IMR-90 (cell line): Measurements from ENCODE around the gene TRIAP1. TPM values are rescaled to one million over a fixed set of nuclear protein-coding genes. Genes with fewer than 3 reads are reported as not detected.

Source experiments
- ATAC-seq: fragments of 200-7000 bp; cut with Tn5 transposase; 2 replicates; pipeline ENCODE4 v1.9.1; 2020; ENCODE audit warnings: low read depth, mild to moderate bottlenecking, moderate library complexity
- BruUV-seq: library from RNA; stranded (reverse); fragments of 400-500 nt; replicated peaks from 2 replicates; lab custom pipeline; 2021; lab: Mats Ljungman, UMichigan
- CTCF ChIA-PET: fragments of 300-600 bp; formaldehyde crosslinking; extraction: SDS; loops from one replicate; lab custom pipeline; 2021; ENCODE audit warnings: antibody characterized with exemption; lab: Yijun Ruan, JAX
- POLR2A ChIA-PET: fragments of 300-600 bp; sonication (Branson Sonifier 250); formaldehyde crosslinking; loops from one replicate; lab custom pipeline; 2022; ENCODE audit warnings: antibody characterized with exemption; ENCODE audit not compliant: unreplicated experiment; lab: Charles Lee
- DNase-seq: peaks from one replicate; pipeline ENCODE4 v3.0.0; 2013
- H2AFZ ChIP-seq: replicated peaks from 2 replicates; pipeline ENCODE3; 2013; ENCODE audit warnings: low read length, mild to moderate bottlenecking; ENCODE audit not compliant: poor library complexity
- H2AK5ac ChIP-seq: 2 replicates; pipeline ENCODE4 v1.6.1; 2013; ENCODE audit warnings: low read depth, low read length, inconsistent platforms
- H2AK9ac ChIP-seq: replicated peaks from 2 replicates; pipeline ENCODE3; 2013; ENCODE audit warnings: mild to moderate bottlenecking, low read depth, low read length, moderate library complexity; ENCODE audit not compliant: poor library complexity
- H2BK120ac ChIP-seq: 2 replicates; pipeline ENCODE4 v1.6.1; 2013; ENCODE audit warnings: low read depth, low read length, inconsistent platforms
- H2BK15ac ChIP-seq: 3 replicates; pipeline ENCODE4 v1.6.1; 2013; ENCODE audit warnings: low read depth, low read length, inconsistent platforms
- H2BK20ac ChIP-seq: 2 replicates; pipeline ENCODE4 v1.6.1; 2013; ENCODE audit warnings: low read depth, mild to moderate bottlenecking, inconsistent platforms, low read length, moderate library complexity
- H2BK5ac ChIP-seq: 2 replicates; pipeline ENCODE4 v1.6.1; 2013; ENCODE audit warnings: mild to moderate bottlenecking, low read depth, low read length, inconsistent platforms; ENCODE audit not compliant: poor library complexity, severe bottlenecking
- H3K14ac ChIP-seq: replicated peaks from 2 replicates; pipeline ENCODE4 v1.6.1; 2013; ENCODE audit warnings: low read depth, low read length, inconsistent platforms
- H3K18ac ChIP-seq: 2 replicates; pipeline ENCODE4 v1.6.1; 2013; ENCODE audit warnings: low read depth, low read length, control low read depth
- H3K23ac ChIP-seq: 2 replicates; pipeline ENCODE4 v1.6.1; 2013; ENCODE audit warnings: low read depth, low read length, inconsistent platforms
- H3K27ac ChIP-seq: 2 replicates; pipeline ENCODE4 v1.5.1; 2013; ENCODE audit warnings: mild to moderate bottlenecking, control low read depth, low read length; ENCODE audit not compliant: insufficient read depth
- H3K27me3 ChIP-seq: 2 replicates; pipeline ENCODE4 v1.6.1; 2013; ENCODE audit warnings: low read length; ENCODE audit not compliant: control insufficient read depth, insufficient read depth
- H3K36me3 ChIP-seq: 2 replicates; pipeline ENCODE4 v1.6.1; 2013; ENCODE audit warnings: low read length, mixed read lengths; ENCODE audit not compliant: control insufficient read depth, insufficient read depth
- H3K4ac ChIP-seq: 2 replicates; pipeline ENCODE4 v1.6.1; 2013; ENCODE audit warnings: low read depth, low read length, inconsistent platforms
- H3K4me1 ChIP-seq: 2 replicates; pipeline ENCODE4 v1.6.1; 2013; ENCODE audit warnings: low read length, mixed read lengths; ENCODE audit not compliant: control insufficient read depth, insufficient read depth
- H3K4me2 ChIP-seq: 2 replicates; pipeline ENCODE4 v1.6.1; 2013; ENCODE audit warnings: low read depth, mild to moderate bottlenecking, control low read depth, low read length, moderate library complexity
- H3K4me3 ChIP-seq: 2 replicates; pipeline ENCODE4 v1.5.1; 2013; ENCODE audit warnings: low read depth, mild to moderate bottlenecking, control low read depth, low read length, moderate library complexity; ENCODE audit not compliant: insufficient read depth
- H3K56ac ChIP-seq: 2 replicates; pipeline ENCODE4 v1.6.1; 2013; ENCODE audit warnings: low read length, inconsistent platforms; ENCODE audit not compliant: insufficient read depth; ENCODE audit errors: extremely low read depth
- H3K79me1 ChIP-seq, 2 experiments: 2 replicates each; pipeline ENCODE4 v1.6.1; 2013; ENCODE audit warnings: low read length in 2 of 2, inconsistent platforms in 1 of 2, low read depth in 1 of 2
- H3K9ac ChIP-seq: 2 replicates; pipeline ENCODE4 v1.6.1; 2013; ENCODE audit warnings: low read depth, low read length, control low read depth
- H3K9me1 ChIP-seq: 2 replicates; pipeline ENCODE4 v1.6.1; 2013; ENCODE audit warnings: low read length, inconsistent platforms; ENCODE audit not compliant: insufficient read depth
- H3K9me3 ChIP-seq: 2 replicates; pipeline ENCODE4 v1.6.1; 2013; ENCODE audit warnings: low read length; ENCODE audit not compliant: control insufficient read depth, insufficient read depth
- H4K20me1 ChIP-seq: 2 replicates; pipeline ENCODE4 v1.6.1; 2013; ENCODE audit warnings: low read length, inconsistent platforms; ENCODE audit not compliant: insufficient read depth
- H4K5ac ChIP-seq: 2 replicates; pipeline ENCODE4 v1.6.1; 2013; ENCODE audit warnings: mild to moderate bottlenecking, low read depth, low read length, control low read depth
- H4K8ac ChIP-seq, 2 experiments: 2 replicates each; pipeline ENCODE4 v1.6.1; 2013; ENCODE audit warnings: low read depth in 2 of 2, low read length in 2 of 2, control low read depth in 1 of 2, inconsistent platforms in 1 of 2
- H4K91ac ChIP-seq: 2 replicates; pipeline ENCODE4 v1.6.1; 2013; ENCODE audit warnings: low read depth, low read length, inconsistent platforms; ENCODE audit not compliant: insufficient read depth
- CEBPB ChIP-seq: IDR thresholded peaks from 2 replicates; pipeline ENCODE4 v1.6.1; 2012; ENCODE audit warnings: low read depth, low read length, improper control_type of control experiment
- CHD1 ChIP-seq: IDR thresholded peaks from 2 replicates; pipeline ENCODE4 v1.6.1; 2012; ENCODE audit warnings: low read depth, low read length, improper control_type of control experiment
- MAZ ChIP-seq: IDR thresholded peaks from 2 replicates; pipeline ENCODE4 v1.6.1; 2012; ENCODE audit warnings: low read depth, mild to moderate bottlenecking, low read length, improper control_type of control experiment, moderate library complexity, borderline replicate concordance
- POLR2A ChIP-seq: IDR thresholded peaks from 2 replicates; pipeline ENCODE4 v1.6.1; 2012; ENCODE audit warnings: mild to moderate bottlenecking, low read depth, low read length
- RCOR1 ChIP-seq: IDR thresholded peaks from 2 replicates; pipeline ENCODE4 v1.6.1; 2012; ENCODE audit warnings: mild to moderate bottlenecking, low read length, improper control_type of control experiment; ENCODE audit not compliant: insufficient replicate concordance
- WGBS, 2 experiments: methylation state at CpG; one replicate each; pipeline versions ENCODE4 v1.1.5 to v1.1.7; 2013; ENCODE audit warnings: missing lambda C conversion rate in 2 of 2; ENCODE audit not compliant: insufficient read length in 1 of 2; ENCODE audit errors: extremely low coverage in 2 of 2; 5-methylcytosine and 5-hydroxymethylcytosine counted together
- dilution Hi-C: fragments of 300-500 bp; cut with HindIII; formaldehyde crosslinking; loops from one replicate; pipeline ENCODE4 v1.14.3; 2018; ENCODE audit warnings: low sequenced_read_pairs; ENCODE audit not compliant: unreplicated experiment
- in situ Hi-C: fragments of 300-500 bp; cut with MboI; formaldehyde crosslinking; loops from 3 replicates; pipeline ENCODE4 v1.14.3; 2019; ENCODE audit warnings: low sequenced_read_pairs, inconsistent platforms, mixed read lengths
- intact Hi-C: fragments of 100-400 bp; cut with micrococcal nuclease; formaldehyde crosslinking; loops from 2 replicates; pipeline ENCODE4 v1.10.0; 2022
- polyA plus RNA-seq, 3 experiments: library from polyadenylated mRNA; depleted of rRNA; stranded (reverse); fragments of >200 nt; gene quantifications; 2 replicates each; pipeline ENCODE4 v1.2.3, GENCODE V29; 2012; ENCODE audit warnings: low replicate concordance in 1 of 3
- total RNA-seq: library from RNA; depleted of rRNA; stranded (reverse); fragments of >200 nt; gene quantifications from 2 replicates; pipeline ENCODE4 v1.2.3, GENCODE V29; 2012

The TRIAP1 gene
- total and polyA plus RNA-seq, 2 of the 4 experiments (the other 2 are of a cell fraction): 19.2 to 32.3 TPM

GRCh38 chr12:120468821-120469449 lies 22.8 kb upstream of the TRIAP1 start (continued):
- TF ChIP-seq CHD1 (no peak), POLR2A (no peak)

GRCh38 chr12:120468325-120468820 lies 22.2 kb upstream of the TRIAP1 start:
- ChIA-PET POLR2A (no interaction called here), CTCF (interaction anchor here (0.6 kb wide), 1 partner anchor 34 kb away, joined by 3 read pairs; no protein-coding TSS in a partner anchor)
- H3K56ac ChIP-seq: peak overlapping the region; percentile 22; the same call in 1 of the 2 replicates
- no peak overlapping the region; the same call in 1 of the 2 replicates for H3K18ac ChIP-seq
- WGBS, 2 experiments: 0% methylated on average over 2 of the region's 23 CpGs; no CpG with 5 or more reads in 1 of the 2 experiments
- H2AK5ac ChIP-seq: peak overlapping the region; percentile 61; the same call in 1 of the 2 replicates
- peak overlapping the region; percentile 17; the same call in 1 of the 2 replicates for H3K14ac ChIP-seq
- no peak overlapping the region for H2BK15ac ChIP-seq
- no peak overlapping the region for H4K5ac ChIP-seq
- H4K8ac ChIP-seq: no peak overlapping the region; a peak in 1 of 4 replicates
- peak overlapping the region; percentile 80 for H2AK9ac ChIP-seq
- H3K9me3 ChIP-seq: no peaks in the 10 kb centered on the region
- no peak overlapping the region for H2BK120ac ChIP-seq
- H2AFZ ChIP-seq: peak overlapping the region; percentile 81
- peak overlapping the region; percentile 91 for H3K27ac ChIP-seq
- peaks cover 24% of the 10 kb centered on the region for H3K36me3 ChIP-seq
- TF ChIP-seq RCOR1 (no peak), POLR2A (no peak), MAZ (no peak), CHD1 (0 out of 2 replicates have a peak, but pooled peaks have one; percentile 75), CEBPB (no peak)
- H2BK20ac ChIP-seq: no peak overlapping the region
- H3K9me1 ChIP-seq: no peaks in the 10 kb centered on the region
- peak overlapping the region; percentile 45 for H3K4ac ChIP-seq
- in situ Hi-C loops: no loop called here
- H3K4me2 ChIP-seq: peak overlapping the region; percentile 96
- dilution Hi-C loops: no loop called here
- ATAC-seq: peak; percentile 21
- peak; percentile 57 for DNase-seq
- peaks cover 4% of the 10 kb centered on the region; the same call in 1 of the 2 replicates for H3K4me1 ChIP-seq
- intact Hi-C loops: no loop called here
- peak overlapping the region; percentile 80 for H3K4me3 ChIP-seq
- H4K20me1 ChIP-seq: peaks cover 45% of the 10 kb centered on the region
- BruUV-seq: no TSS peak
- H3K9ac ChIP-seq: peak overlapping the region; percentile 77
- H2BK5ac ChIP-seq: peak overlapping the region; percentile 84
- no peak overlapping the region for H4K91ac ChIP-seq
- H3K27me3 ChIP-seq: no peaks in the 10 kb centered on the region
- H3K79me1 ChIP-seq: peaks cover 23 to 58% of the 10 kb centered on the region in 2 experiments
- H3K23ac ChIP-seq: peak overlapping the region; percentile 86
